GM19455 (cell line): ENCODE measurements around the gene DTWD1.
"Not testable (repeated sequence)": the region's sequence is repeated elsewhere in the genome, so short reads cannot be mapped to it uniquely, and the experiment has no call there.

ENCODE experiments used
- ATAC-seq: cut with Tn5 transposase; IDR thresholded peaks from one replicate; pipeline ENCODE4 v1.9.1; 2021; ENCODE audit not compliant: unreplicated experiment

Gene DTWD1

DNA sequence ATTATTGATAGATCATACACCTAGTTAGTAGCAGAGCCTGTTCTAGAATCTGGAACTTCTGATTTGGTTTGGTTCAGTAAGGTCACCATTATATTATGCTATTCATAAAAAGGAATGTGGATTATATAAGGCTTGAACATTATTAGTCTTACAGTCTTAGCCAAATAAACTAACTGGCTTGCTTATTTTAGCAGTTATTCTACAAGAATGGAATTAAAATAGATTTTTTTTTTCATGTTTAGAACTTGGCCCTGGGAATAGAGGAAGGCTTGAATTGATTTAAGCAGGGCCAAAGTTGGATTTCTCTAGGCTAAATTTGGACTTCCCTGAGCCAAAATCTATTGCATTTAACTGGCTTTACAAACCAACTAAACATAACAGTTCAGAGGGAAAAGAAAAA is 24.4 kb downstream of the DTWD1 start:
- no peak for ATAC-seq

GRCh38 chr15:49645941-49646340 is 25.1 kb downstream of the DTWD1 start:
- no peak for ATAC-seq

DNA sequence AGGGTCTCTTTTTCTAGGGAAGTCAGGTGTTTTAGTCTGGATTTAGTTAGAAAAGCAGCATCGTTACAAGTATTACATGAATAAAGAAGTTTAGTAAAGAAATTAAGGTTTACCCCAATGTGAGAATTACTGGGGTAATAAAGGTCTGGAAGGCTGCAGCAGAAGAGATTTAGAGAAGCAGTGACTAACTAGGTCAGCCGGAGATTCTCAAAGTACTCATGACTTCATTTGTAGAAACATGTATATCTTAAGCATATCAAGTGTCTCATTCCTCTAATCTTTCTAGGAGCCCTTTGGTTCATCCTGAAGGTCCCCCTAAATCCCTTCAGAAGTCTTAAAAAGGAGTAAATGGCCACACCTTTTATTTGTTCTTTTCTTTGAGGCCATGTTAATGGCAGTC is 26.0 kb downstream of the DTWD1 start:
- no peak for ATAC-seq

DNA sequence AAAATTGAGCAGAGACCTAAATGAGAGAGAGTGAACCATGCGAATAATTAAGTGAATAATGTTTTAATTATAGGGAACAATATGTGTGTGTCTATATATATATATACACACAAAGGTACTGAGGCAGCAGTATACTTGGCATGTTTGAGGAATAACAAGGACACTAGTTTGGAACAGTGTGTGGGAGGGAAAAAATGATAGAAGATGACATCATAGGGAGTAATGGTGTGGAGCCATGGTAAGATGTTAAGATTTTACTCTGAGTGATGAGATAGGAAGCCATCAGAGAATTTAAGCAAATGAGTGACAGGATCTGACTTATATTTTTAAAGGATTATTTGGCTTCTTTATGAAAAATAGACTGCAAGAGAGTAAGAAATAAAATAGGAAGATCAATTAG is 29.1 kb downstream of the DTWD1 start:
- no peak for ATAC-seq

DNA sequence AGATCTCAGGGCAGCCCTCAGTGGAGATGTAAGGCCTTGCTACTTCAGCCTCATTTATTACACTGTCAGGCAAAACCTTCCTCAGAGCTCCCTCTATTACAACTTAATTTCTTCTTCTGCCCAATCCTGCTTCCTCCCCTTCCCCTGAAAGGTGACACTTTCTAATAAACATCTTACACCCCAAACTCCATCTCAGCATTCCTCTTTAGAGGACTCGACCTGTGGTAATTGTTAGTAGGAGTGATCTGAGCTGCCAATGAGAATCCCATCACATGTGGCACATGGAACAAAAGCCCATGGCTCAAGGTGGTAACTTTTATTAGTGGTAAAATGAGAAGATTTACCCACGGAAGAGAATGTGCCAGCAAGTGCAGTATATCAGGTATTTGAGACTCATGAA is 29.8 kb downstream of the DTWD1 start:
- no peak for ATAC-seq

DNA sequence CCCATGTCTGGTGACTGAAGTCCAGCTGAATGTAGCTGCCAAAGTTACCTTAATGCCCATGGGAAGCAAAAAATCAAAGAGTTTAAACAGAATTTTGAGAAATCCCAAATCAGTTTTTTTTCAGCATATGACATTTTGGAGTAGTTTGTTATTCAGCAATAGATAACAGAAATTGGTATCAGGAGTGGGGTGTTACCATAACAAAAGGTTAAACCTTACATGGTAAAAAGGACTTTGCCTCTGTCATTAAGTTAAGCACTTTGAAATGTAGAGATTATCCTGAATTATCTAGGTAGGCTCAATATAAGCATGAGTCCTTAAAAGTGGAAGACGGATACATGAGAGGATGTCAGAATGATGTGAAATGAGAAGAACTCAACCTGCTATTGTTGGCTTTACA is 32.1 kb downstream of the DTWD1 start:
- no peak for ATAC-seq

- no peak for ATAC-seq
Measured at GRCh38 chr15:49656734-49657133, 35.9 kb downstream of the DTWD1 start.

- no peak for ATAC-seq
Measured at GRCh38 chr15:49664716-49665115, 43.9 kb downstream of the DTWD1 start.

- not testable (repeated sequence) for ATAC-seq
Measured at GRCh38 chr15:49666486-49666885, 45.6 kb downstream of the DTWD1 start.

DNA sequence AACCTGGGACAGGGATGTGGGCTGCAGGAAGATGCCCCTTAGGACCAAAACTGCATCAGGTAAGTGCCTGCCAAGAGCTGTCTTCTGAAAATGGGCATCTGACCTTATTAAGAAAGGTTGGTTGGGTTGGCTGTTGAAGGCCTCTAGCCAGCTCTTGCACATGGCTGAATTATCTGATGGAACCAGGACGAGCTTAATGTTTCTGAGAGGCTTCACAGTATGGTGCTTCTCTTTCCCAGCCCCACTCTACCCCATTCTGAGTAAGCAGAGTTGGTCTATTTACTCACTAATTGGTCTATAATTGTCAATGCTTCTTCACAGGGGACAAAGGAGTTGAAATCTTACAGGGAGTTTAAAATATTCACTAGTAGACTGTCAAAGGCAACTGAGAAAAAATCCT is 48.4 kb downstream of the DTWD1 start:
- ATAC-seq, result no peak

DNA sequence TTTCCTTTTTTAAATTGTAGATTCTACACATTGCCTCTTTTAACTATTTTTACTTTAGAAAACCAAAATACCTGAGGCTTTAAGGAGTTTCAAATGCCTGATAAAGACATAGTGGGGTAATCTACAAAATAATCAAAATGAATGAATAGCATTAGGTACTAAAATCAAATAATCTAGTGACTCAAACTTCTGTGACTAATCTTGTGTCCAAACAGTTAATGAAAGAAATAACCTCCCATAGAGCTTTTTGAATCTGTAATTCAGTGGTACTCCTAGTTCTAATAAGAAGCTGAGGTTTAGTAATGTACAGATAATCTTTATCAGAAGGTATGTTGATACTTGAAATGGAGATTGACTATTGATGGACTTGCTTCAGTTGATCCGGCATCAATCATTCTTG is 53.0 kb downstream of the DTWD1 start:
- no peak for ATAC-seq

GRCh38 chr15:49674370-49674769 is 53.5 kb downstream of the DTWD1 start:
- no peak for ATAC-seq

- no peak for ATAC-seq
Measured at GRCh38 chr15:49675041-49675440, 54.2 kb downstream of the DTWD1 start.

DNA sequence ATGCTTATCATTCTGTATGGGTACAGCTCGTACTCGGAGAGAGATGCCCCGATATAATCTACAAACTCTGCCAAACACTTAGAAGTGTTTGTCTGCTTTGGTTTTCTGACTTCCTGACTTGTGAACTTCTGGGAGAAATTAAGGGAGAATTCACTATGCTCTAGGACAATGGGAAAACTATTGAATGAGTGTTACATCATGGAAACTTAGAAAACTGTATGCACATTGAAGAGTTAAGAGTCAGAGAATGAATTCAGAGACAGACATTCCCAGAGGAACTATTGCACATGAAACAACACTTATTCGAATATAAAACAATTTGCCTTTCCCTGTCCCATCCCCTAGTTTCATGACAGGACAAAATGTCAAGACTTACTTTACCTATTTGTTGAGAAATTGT is 57.8 kb downstream of the DTWD1 start:
- ATAC-seq, result no peak

GRCh38 chr15:49686599-49686998 is 65.8 kb downstream of the DTWD1 start:
- no peak for ATAC-seq

DNA sequence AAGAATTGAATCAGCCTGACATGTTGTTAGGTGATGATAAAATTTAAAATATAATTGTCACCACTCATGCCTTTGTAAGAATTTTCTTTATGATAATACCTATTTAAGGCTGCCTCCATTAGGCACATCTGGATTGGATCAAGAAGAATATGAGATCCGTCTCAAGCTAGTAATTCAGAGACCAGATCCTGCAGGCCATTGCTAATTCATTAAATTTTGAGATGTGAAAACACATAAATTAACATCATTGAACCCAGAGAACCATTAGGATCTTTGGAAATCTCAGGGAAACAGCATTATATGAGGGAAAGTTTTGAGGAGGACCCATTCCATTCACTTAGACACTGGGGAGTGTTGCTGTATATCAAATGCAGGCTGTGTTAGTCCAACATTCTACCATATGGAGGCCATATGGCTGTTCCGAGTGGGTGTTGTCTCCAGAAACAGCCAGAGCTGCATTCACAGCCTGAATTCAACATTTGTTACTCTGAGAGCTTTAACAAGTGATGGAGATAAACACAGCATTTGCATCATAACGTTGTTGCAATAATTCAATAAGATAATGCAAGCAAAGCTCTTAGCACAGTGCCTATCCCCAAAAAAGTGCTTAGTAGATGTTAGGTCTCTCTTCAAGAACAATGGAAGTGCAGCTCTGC is 67.4 kb downstream of the DTWD1 start:
- no peak for ATAC-seq

DNA sequence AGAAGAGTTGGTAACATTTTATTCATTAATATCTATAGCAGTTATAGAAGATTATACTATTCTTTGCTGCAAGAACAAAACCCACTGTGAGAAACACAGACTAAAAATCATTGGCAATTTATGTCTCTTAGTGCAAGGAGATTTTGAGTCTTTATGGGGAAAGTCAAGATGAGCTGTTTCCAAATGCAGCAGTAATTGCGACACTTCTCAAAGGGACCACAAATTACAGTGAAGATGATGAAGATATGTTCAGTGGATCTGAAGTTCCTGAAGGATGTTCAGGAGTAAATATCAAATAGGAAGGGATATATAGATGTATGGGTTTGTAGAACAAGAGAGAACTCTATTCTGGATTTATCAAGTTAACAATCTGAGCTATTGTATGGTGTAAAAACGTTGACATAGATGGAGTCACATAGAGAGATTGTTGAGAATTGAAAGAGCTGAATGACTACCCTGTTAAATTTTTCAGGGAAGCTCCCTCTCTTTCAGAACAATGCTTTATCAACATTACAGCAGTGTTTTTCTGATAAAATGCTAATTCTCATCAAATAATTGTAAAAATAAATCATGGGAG is 71.8 kb downstream of the DTWD1 start:
- no peak for ATAC-seq

DNA sequence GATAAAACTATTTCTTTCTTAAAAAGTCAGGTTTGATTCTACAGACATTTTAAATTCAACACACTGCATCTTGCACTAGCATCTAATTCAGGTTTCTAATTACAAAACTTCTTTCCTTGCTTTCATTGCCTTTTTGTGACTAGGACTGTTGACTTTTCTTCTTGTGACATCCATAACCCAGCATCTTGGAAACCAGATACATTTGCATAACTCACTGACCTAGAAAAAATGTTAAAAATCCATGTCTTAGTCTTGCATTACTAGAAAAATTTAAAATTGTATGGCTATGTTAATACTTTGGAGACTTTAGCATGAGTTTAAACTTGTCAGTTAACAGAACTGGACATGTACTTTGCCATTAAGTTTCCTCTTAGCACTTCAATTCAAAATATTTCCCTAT is 72.7 kb downstream of the DTWD1 start:
- no peak for ATAC-seq

DNA sequence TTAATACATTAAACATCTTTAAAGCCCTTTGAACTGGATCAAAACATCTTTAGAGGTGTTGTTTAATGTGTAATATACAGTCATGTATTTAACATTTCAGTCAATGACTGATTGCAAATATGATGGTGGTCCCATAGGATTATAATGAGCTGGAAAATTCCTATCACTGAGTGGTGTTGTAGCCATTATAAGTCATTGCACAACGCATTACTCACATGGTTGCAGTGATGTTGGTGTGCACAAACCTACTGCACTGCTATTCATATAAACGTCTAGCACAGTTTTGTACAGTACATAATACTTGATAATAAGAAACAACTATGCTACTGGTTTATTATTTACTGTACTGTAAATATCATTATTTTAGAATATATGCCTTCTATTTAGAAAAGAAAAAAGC is 75.6 kb downstream of the DTWD1 start:
- no peak for ATAC-seq

GRCh38 chr15:49697121-49697520 is 76.3 kb downstream of the DTWD1 start:
- ATAC-seq, result no peak

GRCh38 chr15:49702982-49703381 is 82.1 kb downstream of the DTWD1 start:
- ATAC-seq, result not testable (repeated sequence)
